Kasumi-1 (cell line): ENCODE results near the gene CACNA1A.

Experiments
- DNase-seq, 2 experiments: peaks; one replicate each; lab custom pipeline; 2025; lab: John Stamatoyannopoulos, UW

The CACNA1A gene

DNA sequence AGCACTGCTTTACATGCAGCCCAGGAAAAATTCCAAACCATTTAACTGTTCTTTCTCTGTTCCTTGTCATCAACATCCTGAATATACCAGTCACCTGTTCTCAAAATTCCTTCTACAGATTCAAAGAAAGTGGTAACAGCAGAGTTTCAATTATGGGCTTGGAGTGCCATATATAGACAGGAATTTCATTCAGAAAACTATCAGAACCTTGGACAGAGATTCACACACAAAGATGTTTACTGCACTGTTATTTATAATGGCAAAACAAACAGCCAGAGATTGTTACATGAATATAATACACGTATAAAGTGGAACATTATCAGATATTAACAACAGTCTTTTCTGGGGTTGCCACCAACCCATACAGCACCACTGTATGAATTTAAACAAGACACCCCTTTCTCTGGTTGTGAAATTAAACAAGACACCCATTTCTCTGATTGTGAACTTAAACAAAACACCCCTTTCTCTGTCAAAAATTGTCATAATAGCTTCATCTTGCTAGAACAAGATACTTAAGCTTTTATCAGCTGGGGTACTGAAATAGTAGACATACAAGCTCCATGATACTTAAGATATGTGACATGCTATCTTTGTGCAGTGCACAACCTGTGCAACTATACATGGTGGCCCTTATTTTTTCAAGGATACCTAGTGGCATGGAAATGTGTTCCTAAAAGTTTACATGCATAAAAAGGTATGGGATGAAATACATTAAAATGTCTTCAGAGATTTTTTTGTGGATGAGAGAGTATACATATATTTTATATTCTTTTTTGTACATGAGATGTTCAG lies 12.6 kb downstream of the CACNA1A start:
- DNase-seq: no peak

DNA sequence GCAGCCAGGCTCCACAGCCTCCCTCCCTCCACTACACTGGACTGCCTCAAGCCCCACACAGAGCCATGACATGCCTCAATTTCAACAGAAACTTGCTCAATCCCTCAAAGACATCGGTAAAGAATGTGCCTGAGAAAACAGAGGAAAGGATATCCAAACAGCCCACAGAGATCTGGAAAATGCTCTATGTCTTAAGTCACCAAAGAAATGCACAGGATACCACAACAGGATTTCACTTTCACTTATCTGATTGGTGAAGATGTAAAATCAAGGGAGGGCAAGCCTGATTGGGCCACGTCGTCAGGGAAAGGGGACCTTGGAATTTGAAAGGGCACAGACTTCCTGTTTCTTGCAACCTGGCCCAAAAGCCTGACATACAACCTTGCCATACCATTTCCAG lies 14.2 kb downstream of the CACNA1A start:
- no peak for DNase-seq

DNA sequence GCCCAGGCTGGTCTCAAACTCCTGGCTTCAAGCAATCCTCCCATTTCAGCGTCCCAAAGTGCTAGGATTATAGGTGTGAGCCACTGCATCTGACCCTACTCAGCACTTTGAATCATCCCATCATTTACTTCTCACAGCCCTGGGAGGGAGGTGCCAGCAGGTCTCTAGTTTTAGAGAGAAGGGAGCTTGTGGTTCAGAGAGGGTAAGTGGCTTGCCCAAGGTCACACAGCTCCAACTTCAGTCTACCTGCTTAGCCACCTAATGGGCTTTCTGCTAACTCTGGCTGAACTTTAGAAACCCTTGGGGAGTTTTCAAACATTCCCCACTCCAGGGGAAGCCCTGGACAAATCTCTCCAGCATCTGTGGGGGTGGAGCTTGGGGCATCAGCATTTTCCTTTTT lies 18.3 kb downstream of the CACNA1A start:
- no peak for DNase-seq

DNA sequence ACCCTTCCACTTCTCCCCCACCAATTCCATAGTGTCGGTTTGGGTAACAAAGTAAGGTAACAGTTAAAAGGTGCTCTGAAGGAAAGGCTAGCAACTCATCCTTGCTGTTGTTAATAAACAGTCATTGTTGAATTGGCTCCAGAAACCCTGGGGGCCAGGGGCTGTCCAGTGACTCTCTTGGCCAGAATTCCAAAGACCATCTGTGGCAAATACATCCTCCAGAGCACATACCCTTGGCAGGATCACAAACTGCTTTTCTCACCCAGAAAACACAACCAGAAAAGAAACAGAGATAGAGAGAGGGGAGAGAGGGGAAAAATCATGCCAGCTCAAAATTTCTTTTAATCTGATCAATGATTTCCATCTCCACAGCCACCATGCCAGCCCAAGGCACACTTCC lies 22.1 kb downstream of the CACNA1A start:
- no peak for DNase-seq

DNA sequence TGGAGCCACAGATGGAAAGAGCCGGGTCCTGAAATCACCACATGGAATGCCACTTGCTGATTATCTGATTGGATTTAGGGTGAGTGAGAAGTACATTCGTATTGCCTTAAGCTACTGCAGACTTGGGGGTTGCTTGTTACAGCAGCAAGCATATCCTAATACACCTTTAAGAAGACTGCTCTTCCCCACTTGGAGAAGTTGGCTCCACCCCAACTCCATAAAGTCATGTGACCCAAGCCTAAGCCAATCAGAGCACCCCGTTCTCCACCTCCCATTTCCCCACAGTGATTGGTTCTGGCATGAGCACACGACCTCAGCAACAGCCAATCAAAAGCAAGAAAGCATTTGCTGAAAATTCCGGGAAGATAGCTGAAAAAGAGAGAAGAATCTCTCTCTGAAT lies 23.1 kb downstream of the CACNA1A start:
- DNase-seq: no peak

DNA sequence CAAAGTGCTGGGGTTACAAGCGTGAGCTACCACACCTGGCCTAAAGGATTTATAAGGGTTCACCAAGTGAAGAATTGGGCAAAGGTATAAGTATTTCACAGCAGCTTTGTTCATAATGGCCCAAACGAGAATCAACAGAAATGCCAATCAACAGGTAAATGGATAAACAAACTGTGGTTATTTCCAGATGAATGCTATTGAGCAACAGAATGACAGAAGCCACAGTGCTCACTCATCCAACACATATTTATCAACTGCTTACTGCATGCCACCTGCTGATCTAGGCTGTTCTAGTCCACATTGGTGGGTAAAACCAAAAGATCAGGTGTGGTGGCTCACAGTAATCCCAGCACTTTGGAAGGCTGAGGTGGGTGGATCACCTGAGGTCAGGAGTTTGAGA lies 27.7 kb downstream of the CACNA1A start:
- no peak for DNase-seq

DNA sequence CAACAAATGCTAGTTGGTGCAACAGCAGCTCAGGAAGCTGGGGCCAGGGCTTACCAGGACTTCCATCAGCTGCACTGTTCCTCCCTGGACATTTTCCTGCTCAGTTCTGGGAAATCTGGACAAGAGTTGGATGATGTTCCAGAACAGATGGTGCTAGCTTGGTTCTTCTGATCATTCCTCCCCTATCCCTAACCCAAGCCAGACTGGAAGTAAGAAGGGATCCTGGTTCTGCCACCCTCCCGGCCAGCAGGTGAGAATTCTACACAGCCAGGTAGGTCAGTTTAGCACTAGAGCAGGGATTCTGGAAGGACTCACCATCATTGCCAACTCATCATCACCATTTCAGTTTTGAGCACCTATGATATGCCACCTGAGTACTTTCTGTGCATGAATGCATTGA lies 30.2 kb downstream of the CACNA1A start:
- no peak for DNase-seq

DNA sequence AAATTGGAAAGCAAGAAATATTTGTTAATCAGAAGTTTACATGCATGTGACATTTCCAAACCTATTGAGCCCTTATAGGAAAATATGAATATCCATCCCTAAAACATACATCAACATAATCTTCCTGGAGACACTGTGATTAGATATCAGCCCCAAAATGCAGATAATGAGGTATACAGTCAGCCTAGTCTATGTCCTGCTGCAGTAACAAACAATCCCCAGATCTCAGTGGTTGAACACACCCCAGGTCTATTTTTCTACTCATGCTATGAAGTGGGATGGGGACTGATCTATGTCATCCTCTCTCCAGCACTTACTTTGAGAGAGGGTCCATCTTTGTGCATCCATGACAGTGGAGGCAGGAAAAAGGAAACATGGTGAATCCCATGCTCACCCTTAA lies 31.2 kb downstream of the CACNA1A start:
- DNase-seq: no peak

DNA sequence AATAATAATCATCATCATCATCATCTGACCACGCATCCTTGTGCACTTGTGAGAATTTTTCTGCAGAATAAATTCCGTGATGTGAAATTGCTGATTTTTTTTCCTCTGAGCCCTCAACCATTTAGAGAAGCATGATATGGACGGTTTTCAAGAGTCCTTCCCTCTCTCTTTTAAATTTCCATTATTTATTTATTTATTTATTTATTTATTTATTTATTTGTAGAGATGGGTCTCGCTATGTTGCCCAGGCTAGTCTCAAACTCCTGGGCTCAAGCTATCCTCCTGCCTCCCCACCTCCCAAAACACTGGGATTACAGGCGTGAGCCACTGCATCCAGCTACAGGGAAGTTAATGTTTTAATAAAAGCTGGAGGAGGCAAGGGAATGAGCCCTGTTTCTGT lies 39.6 kb downstream of the CACNA1A start:
- DNase-seq: no peak

DNA sequence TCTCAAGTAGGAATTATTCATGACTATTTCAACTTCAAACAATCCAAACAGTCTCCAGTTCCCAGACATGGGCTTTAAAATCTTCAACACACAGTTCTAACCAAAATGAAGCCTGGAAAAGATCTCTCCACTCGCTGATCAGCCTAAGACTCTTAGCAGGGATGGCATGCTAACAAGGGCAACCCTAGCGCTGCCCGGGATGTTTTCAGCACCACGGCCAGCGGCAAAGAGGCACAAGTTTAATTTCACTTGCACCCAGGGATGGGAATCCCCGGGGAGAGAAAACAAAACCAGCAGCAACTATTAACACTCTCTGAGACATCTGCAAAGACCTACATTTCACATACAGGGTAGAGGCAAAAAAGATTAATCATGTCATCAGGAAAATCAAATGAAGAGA lies 43.0 kb downstream of the CACNA1A start:
- peak in 1 of 2 experiments; percentile 2 for DNase-seq

DNA sequence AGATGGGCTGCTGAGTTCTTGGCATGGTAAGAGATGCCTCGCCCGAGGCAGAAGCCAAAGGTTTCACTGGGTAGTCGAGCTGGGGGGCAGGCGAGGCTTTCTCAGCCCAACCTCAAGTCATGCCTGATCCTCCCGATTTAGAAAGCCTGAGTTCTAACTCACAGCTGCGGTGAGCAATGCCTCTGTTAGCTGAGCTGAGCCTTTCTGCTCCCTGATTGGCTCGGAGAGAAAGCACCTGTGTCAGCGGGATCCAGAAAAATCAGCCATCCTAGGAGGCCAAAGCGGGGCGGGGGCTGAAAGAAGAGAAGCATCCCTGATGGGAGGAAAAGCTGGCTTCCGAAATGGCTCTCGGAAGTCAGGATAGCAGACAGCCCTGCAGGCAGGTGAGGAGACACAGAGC lies 44.7 kb downstream of the CACNA1A start:
- DNase-seq: no peak

DNA sequence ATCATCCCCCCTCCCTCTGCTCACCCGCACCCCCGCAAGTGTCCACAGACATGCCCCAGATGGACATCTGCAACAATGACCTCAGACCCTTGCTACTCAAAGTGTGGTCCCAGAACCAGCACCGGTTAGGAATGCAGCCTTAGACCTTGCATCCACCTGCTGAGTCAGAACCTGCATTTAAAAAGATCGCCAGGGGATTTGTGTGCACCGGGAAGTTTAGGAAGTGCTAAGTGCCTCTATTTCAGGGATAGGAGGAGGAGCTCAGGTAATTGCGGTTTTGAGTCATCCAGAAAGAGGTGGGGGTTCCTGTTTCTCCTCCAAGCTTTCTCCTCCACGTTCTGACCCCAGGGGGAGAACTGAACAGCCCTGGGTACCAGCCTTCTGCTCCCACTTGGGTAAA lies 46.2 kb downstream of the CACNA1A start:
- DNase-seq: no peak

DNA sequence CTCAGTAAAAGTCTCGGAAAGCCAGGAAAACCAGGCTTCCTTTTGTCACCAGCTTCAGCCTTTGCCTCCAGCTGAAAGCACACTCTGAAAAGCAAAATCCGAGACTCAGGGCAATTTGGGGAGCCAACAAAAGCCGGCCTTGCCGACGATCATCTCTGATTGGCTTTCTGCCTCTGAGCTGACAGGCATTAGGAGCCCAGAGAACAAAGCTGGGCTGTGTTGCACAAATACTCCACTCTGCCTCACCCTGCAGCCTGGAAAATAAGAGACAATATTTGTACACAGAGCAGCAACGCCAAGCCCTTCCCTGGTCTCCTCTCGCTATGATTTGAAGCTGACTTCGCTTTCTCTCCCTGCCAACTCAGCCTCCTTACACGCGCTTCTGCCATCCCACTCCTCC lies 46.9 kb downstream of the CACNA1A start:
- DNase-seq: no peak

DNA sequence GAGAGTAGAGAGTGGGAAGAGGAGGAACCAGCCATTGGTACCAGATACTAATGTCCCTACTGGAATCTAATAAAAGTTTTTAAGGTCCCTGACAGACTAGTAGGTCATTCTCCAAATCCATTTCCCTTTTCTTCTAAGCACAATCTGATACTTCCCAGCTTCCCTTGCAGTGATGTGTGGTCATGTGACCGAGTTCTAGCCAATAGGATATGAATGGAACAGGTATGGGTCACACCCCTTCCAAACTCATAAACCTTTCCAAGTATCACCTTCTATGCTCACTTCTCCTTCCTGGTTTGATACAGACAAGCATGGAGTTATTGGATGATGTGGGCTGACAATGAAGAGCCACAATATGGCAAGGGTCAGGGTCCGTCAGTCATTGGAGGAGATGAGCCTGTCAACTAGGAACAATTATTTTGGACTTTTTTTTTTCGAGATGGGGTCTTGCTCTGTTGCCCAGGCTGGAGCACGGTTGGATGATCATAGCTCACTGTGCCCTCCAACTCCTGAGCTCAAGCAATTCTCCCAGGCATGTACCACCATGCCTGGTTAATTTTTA lies 54.8 kb downstream of the CACNA1A start:
- no peak for DNase-seq

DNA sequence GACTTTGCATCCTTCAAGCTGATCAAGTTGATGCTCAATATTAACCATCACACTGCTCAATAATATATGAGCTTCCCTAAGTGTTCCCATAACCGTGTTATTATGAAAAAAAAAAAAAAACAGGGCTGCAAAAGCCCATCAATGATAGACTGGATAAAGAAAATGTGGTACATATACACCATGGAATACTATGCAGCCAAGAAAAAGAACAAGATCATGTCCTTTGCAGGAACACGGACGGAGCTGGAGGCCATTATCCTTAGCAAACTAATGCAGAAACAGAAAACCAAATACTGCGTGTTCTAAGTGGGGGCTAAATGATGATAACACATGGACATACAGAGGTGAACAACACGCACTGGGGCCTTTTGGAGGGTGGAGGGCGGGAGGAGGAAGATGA lies 58.3 kb downstream of the CACNA1A start:
- DNase-seq: no peak

DNA sequence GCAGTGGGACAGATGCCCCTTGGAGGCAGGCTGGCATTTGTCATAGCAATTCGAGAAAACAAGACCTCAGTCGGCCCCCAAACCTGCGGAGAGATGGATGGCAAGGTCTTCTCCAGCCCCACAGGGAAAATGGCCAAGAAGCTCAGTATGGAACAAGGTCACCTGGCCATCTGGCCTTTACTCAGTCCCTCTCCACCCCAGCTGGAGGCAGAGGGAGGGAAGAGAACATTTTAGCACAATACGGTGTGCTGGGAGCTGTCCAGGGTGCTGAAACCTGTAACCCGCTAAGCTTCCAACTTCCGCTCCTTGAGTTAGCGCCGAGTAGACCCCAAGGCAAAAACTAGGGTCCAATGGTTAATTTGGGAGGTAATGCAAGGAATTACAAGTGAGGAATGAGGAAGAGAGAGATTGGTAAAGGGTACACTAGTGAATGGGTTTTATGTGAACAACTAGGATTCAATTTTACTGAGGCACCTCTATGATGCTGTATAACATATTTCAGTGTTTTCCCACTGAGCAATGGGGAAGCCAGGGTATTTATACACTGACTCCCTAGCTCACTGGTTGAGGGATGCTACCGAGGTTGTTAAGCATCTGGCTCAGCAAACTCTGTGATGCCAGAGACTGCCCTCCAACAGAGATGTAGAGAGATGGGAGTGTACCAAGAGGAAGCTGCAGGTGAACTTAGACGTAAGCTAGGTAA lies 64.3 kb downstream of the CACNA1A start:
- peak; percentile 43 to 49 for DNase-seq

DNA sequence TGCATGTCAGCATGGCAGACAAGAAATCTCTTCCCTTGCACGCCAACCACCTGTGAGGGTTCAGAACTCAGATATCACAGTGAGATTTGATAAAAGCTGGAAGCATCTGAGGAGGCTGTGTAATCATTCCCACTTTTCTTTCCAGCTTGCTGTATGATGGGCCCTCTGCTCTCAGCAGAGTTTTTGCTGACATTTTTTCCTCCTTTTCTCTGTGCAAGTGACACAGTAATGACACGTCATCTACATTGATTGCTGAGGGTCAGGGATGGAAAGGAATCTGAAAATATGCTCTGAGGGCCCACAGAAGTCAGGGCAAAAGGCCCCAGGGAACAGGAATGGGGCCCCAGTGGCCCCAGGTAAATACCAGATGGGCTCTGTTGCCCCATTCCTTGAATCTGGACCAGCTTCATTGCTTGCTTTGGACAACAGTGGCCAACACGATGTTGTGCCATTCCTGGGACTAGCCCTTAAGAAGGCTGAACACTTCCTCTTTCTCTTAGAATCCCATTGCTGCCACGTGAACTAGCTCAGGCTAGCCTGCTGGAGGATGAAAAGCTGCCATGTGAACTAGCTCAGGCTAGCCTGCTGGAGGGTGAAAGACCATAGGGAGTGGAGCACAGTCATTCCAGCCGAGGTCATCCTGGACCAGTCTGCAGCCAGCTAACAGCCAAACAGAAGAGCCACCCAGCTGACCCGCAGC lies 68.2 kb downstream of the CACNA1A start:
- DNase-seq: no peak

DNA sequence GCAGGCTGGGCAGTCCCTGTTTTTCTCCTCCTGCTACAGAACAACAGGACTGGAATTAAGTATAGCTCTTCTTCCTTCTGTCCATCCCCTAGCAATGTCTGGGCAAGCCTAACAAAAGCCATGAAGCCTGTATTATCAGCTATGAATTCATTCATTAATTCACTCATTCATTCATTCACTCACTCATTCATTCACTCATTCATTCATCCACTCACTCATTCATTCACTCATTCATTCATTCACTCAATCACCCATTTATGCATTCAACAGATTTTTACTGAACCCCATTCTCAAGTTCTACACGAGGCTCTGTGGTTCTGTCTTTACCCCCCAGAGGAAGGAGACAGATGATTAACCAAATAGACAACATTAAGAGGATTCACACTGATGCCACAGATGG lies 69.9 kb downstream of the CACNA1A start:
- DNase-seq: no peak

DNA sequence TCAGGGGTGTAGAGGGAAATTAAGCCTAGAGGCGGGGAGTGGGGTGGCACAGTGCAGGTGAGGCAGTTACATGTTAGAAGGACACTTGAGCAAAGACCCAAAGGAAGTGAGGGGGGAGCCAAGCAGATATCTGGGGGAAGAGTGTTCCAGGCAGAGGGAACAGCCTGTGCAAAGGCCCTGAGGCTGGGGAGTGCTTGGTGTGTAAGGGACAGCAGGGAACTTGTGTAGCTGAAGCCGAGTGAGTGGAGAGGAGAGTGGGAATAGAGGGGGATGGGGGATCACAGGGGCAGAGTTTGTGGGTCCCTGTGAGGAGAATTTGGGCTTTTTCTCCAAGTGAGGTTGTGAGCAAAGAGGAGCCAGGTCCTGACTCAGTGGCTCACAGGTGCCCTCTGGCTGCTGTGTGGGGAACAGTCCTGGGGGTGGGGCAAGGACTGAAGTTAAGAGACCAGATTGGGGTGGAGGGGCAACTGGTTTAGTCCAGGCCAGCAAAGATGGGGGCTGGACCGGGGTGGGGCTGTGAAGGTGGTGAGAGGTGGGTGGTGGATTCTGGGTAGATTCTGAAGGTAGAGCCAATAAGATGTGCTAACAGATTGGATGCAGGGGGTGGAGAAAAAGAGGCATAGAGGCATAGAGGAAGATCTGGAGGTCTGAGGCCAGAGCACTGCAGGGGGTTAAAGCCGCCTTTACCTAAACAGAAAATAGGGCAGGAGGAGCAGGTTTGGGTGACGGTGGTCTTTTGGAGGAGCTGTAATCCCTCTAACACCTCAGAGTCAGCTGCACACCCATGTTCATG lies 75.3 kb downstream of the CACNA1A start:
- peak; percentile 10 to 25 for DNase-seq

DNA sequence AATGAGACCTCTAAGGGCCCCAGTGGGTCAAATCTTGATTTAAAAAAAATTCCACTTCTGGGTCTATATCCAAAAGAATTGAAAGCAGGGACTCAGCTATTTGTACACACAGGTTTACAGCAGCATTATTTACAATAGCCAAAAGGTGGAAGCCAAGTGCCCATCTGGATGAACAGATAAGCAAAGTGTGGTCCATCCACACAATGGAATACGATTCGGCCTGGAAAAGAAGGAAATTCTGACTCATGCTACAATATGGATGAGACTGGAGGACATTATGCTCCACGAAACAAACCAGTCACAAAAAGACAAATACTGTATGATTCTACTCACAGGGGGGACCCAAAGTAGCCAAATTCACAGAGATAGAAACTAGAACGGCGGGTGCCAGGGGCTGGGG lies 76.7 kb downstream of the CACNA1A start:
- no peak for DNase-seq

DNA sequence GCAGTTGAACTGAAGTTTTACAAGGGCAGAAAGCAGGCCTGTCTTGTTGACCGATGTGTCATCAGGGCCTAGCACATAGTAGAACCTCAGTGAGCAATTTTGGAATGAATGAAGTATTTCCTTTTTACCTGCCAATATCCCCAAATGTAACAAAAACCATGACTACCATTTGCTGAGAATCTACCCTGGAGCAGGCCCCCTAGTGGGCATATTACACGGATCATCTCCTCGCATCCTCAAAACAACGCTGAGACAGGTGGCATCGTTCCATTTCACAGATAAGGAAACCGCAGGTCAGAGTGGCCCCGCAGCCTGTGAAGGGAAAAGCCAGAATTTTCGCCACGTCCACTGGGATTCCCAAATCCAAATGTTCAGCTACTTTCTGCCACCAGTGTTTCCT lies 77.9 kb downstream of the CACNA1A start:
- DNase-seq: peak; percentile 17 to 29
